GM04503 (cell line): Measurements from ENCODE around the gene ROBO1.

Experiments
- DNase-seq: peaks from one replicate; pipeline ENCODE4 v3.0.0-alpha.2; 2012; ENCODE audit warnings: low read depth

ROBO1 gene

GRCh38 chr3:78611278-78611677, 1156.5 kb downstream of the ROBO1 start:
- no peak for DNase-seq

- DNase-seq = no peak
These were observed 1157.2 kb downstream of the ROBO1 start for GRCh38 chr3:78610462-78611125.

GRCh38 chr3:78606756-78607155, 1161.0 kb downstream of the ROBO1 start:
- DNase-seq = no peak

- DNase-seq = no peak
These were observed 1162.6 kb downstream of the ROBO1 start for GRCh38 chr3:78605178-78605577.

- peak; percentile 41 for DNase-seq
These were observed 1163.5 kb downstream of the ROBO1 start for GRCh38 chr3:78604341-78604740.

- no peak for DNase-seq
These were observed 1166.5 kb downstream of the ROBO1 start for GRCh38 chr3:78601249-78601648.

GRCh38 chr3:78589778-78590177, 1178.0 kb downstream of the ROBO1 start:
- DNase-seq = no peak

- DNase-seq = no peak
These were observed 1178.7 kb downstream of the ROBO1 start for GRCh38 chr3:78588906-78589621.

GRCh38 chr3:78580681-78581080, 1187.1 kb downstream of the ROBO1 start:
- peak; percentile 1 for DNase-seq

GRCh38 chr3:78571486-78571885, 1196.3 kb downstream of the ROBO1 start:
- no peak for DNase-seq

GRCh38 chr3:78570496-78570895, 1197.3 kb downstream of the ROBO1 start:
- DNase-seq = no peak

GRCh38 chr3:78569804-78570203, 1198.0 kb downstream of the ROBO1 start:
- no peak for DNase-seq

GRCh38 chr3:78565712-78566111, 1202.1 kb downstream of the ROBO1 start:
- no peak for DNase-seq

GRCh38 chr3:78562328-78562727, 1205.5 kb downstream of the ROBO1 start:
- DNase-seq = no peak
